ENCODE results near the gene SLC41A3.

The SLC41A3 gene

DNA sequence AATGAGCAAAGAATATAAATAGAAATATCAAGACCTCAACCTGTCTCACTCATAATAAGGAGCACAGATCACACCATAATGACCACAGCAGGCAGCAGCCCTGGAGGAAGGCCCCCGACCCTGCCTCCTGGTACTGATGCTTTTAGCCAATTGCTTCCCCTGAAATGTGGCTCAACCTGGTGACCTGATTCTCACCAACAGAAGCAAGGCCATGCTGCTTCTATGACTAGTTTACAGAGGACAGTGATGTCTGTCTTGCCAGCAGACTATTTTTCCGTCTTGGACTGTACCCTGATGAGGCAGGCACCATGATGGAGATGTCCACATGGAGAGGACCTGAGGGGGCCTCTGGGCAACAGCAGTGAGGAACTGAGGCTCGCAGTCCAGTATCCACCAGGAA, 18.0 kb downstream of the SLC41A3 start:
- TF ChIP-seq, protein P1, sequence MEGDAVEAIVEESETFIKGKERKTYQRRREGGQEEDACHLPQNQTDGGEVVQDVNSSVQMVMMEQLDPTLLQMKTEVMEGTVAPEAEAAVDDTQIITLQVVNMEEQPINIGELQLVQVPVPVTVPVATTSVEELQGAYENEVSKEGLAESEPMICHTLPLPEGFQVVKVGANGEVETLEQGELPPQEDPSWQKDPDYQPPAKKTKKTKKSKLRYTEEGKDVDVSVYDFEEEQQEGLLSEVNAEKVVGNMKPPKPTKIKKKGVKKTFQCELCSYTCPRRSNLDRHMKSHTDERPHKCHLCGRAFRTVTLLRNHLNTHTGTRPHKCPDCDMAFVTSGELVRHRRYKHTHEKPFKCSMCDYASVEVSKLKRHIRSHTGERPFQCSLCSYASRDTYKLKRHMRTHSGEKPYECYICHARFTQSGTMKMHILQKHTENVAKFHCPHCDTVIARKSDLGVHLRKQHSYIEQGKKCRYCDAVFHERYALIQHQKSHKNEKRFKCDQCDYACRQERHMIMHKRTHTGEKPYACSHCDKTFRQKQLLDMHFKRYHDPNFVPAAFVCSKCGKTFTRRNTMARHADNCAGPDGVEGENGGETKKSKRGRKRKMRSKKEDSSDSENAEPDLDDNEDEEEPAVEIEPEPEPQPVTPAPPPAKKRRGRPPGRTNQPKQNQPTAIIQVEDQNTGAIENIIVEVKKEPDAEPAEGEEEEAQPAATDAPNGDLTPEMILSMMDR (conservative IDR thresholded peaks at IDR 0.05; ENCODE audit: low read depth): no peak
- H3K27ac ChIP-seq: no peak overlapping the region
- POLR2A ChIA-PET (ENCODE audit: low non-redundant PET): no interaction called here
- no peak for DNase-seq (ENCODE audit: low spot score)
- CTCF ChIA-PET: no interaction called here

GRCh38 chr3:126064627-126065258, 19.2 kb downstream of the SLC41A3 start:
- CTCF ChIA-PET: no interaction called here
- no peak overlapping the region for H3K27ac ChIP-seq
- TF ChIP-seq, protein P1 (conservative IDR thresholded peaks at IDR 0.05; ENCODE audit: low read depth): no peak
- DNase-seq (ENCODE audit: low spot score): no peak
- POLR2A ChIA-PET (ENCODE audit: low non-redundant PET): no interaction called here

DNA sequence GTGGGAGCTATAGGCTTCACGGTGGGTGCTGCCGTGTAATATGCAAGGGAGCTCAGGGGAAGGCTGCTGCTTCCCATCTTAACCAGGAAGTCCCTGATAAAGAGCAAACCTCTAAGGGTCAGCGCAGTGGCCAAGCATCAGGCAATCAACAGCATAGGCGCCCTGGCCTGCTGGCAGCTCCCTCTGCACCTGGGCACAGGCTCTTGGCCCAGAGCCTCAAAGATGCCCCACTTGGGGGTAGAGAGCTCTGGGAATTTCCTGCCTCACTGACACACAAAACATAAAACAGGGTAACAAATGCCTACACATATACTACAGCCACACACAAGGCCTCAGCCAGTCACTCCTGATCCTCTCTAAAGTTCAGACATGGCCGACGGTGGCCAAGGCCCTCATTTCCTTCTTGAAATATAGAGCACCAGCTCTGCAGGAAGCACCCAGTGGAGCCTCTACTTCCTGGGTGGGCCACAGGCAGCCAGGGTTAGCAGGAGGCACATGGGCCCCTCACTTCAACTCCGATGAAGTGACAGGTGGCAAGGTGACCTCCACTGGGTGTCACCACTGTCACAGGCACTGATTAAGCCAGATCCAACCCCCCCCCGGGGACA, 20.5 kb downstream of the SLC41A3 start:
- POLR2A ChIA-PET (ENCODE audit: low non-redundant PET): no interaction called here
- CTCF ChIA-PET: interaction anchor here (0.6 kb wide), 1 partner anchor 45 kb away, joined by 7 read pairs; no protein-coding TSS in a partner anchor
- TF ChIP-seq, protein P1 (conservative IDR thresholded peaks at IDR 0.05; ENCODE audit: low read depth): no peak
- H3K27ac ChIP-seq: no peak overlapping the region
- DNase-seq (ENCODE audit: low spot score): no peak

- POLR2A ChIA-PET (ENCODE audit: low non-redundant PET): no interaction called here
- TF ChIP-seq, protein P1 (conservative IDR thresholded peaks at IDR 0.05; ENCODE audit: low read depth): no peak
- CTCF ChIA-PET: interaction anchor here (0.7 kb wide), 1 partner anchor 1686 kb away, joined by 3 read pairs; no protein-coding TSS in a partner anchor
- H3K27ac ChIP-seq: no peak overlapping the region
- DNase-seq (ENCODE audit: low spot score): no peak
These were observed 22.5 kb downstream of the SLC41A3 start for GRCh38 chr3:126061301-126062032.

- TF ChIP-seq, protein P1 (conservative IDR thresholded peaks at IDR 0.05; ENCODE audit: low read depth): no peak
- ChIA-PET POLR2A (ENCODE audit: low non-redundant PET) (no interaction called here), CTCF (no interaction called here)
- H3K27ac ChIP-seq: no peak overlapping the region
- no peak for DNase-seq (ENCODE audit: low spot score)
These were observed 23.2 kb downstream of the SLC41A3 start for GRCh38 chr3:126060613-126061145.

DNA sequence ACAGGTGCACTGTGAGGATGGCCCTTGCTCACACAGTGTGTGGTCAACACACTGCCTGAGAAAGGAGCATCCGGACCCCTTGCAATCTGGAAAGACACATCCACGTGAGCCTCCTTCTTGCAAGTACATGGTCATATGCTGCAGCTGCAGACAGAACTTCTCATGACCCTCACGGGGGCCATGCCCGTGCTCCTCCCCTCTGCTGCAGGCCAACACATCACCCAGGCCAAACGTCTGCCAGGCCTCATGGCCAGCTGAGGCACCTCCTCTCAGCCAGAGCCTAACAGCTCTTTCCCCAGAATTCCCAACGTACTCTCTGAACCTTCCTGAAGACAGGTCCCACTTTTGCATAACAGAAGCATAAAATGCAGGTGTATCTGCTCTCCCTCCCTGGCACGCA, 25.3 kb downstream of the SLC41A3 start:
- DNase-seq (ENCODE audit: low spot score): no peak
- POLR2A ChIA-PET (ENCODE audit: low non-redundant PET): no interaction called here
- peak overlapping the region; percentile 84 for H3K27ac ChIP-seq
- TF ChIP-seq, protein P1 (conservative IDR thresholded peaks at IDR 0.05; ENCODE audit: low read depth): no peak
- CTCF ChIA-PET: interaction anchor here (0.7 kb wide), 1 partner anchor 85 kb away, joined by 3 read pairs; no protein-coding TSS in a partner anchor
